Measurements from ENCODE around the gene ITGA7.
A peak's percentile ranks its signal among the peaks of the same experiment; 100 is the strongest.

The ITGA7 gene

GRCh38 chr12:55717011-55718007, 9.6 kb upstream of the ITGA7 start:
- Histone ChIP-seq H3K27me3 (ENCODE audit: control insufficient read depth, insufficient read depth, low read length) (peaks cover 9% of the 10 kb centered on the region), H3K4me3 (ENCODE audit: low read depth, low read length) (peak overlapping the region; percentile 91), H3K4me1 (ENCODE audit: control insufficient read depth, insufficient read depth, low read length) (peaks cover 24% of the 10 kb centered on the region), H3K36me3 (ENCODE audit: control insufficient read depth, insufficient read depth, low read length) (0 out of 2 replicates have a peak, but pooled peaks cover 8% of the 10 kb centered on the region), H3K27ac (ENCODE audit: low read depth, low read length) (no peak overlapping the region), H3K9ac (ENCODE audit: low read length) (peak overlapping the region; percentile 73), H3K9me3 (ENCODE audit: control insufficient read depth, insufficient read depth, low read depth, low read length) (no peaks in the 10 kb centered on the region)

GRCh38 chr12:55716582-55716957, 8.9 kb upstream of the ITGA7 start:
- Histone ChIP-seq H3K9ac (ENCODE audit: low read length) (peak overlapping the region; percentile 73), H3K4me1 (ENCODE audit: control insufficient read depth, insufficient read depth, low read length) (peaks cover 24% of the 10 kb centered on the region), H3K27me3 (ENCODE audit: control insufficient read depth, insufficient read depth, low read length) (peaks cover 16% of the 10 kb centered on the region), H3K36me3 (ENCODE audit: control insufficient read depth, insufficient read depth, low read length) (0 out of 2 replicates have a peak, but pooled peaks cover 8% of the 10 kb centered on the region), H3K9me3 (ENCODE audit: control insufficient read depth, insufficient read depth, low read depth, low read length) (no peaks in the 10 kb centered on the region), H3K4me3 (ENCODE audit: low read depth, low read length) (peak overlapping the region; percentile 91), H3K27ac (ENCODE audit: low read depth, low read length) (no peak overlapping the region)

- Histone ChIP-seq H3K36me3 (ENCODE audit: control insufficient read depth, insufficient read depth, low read length) (0 out of 2 replicates have a peak, but pooled peaks cover 8% of the 10 kb centered on the region), H3K9me3 (ENCODE audit: control insufficient read depth, insufficient read depth, low read depth, low read length) (no peaks in the 10 kb centered on the region), H3K27ac (ENCODE audit: low read depth, low read length) (peak within 1 kb of the TSS; percentile 42; the same call in 1 of the 2 replicates), H3K27me3 (ENCODE audit: control insufficient read depth, insufficient read depth, low read length) (peaks cover 16% of the 10 kb centered on the region), H3K9ac (ENCODE audit: low read length) (peak within 1 kb of the TSS; percentile 83), H3K4me3 (ENCODE audit: low read depth, low read length) (peak within 1 kb of the TSS; percentile 91), H3K4me1 (ENCODE audit: control insufficient read depth, insufficient read depth, low read length) (peaks cover 24% of the 10 kb centered on the region)
These were observed 8.3 kb upstream of the ITGA7 start, which contains the start of gene BLOC1S1 for GRCh38 chr12:55715833-55716581. TSS of gene BLOC1S1 (plus strand) at chr12:55716046. CDS start at chr12:55716052, 6 bp downstream.

GRCh38 chr12:55715169-55715764, 7.6 kb upstream of the ITGA7 start:
- Histone ChIP-seq H3K36me3 (ENCODE audit: control insufficient read depth, insufficient read depth, low read length) (0 out of 2 replicates have a peak, but pooled peaks cover 5% of the 10 kb centered on the region), H3K27ac (ENCODE audit: low read depth, low read length) (no peak overlapping the region), H3K9ac (ENCODE audit: low read length) (peak overlapping the region; percentile 1), H3K9me3 (ENCODE audit: control insufficient read depth, insufficient read depth, low read depth, low read length) (no peaks in the 10 kb centered on the region), H3K27me3 (ENCODE audit: control insufficient read depth, insufficient read depth, low read length) (peaks cover 16% of the 10 kb centered on the region), H3K4me3 (ENCODE audit: low read depth, low read length) (peak overlapping the region; percentile 91), H3K4me1 (ENCODE audit: control insufficient read depth, insufficient read depth, low read length) (peaks cover 24% of the 10 kb centered on the region)

GRCh38 chr12:55713721-55714120, 6.0 kb upstream of the ITGA7 start:
- Histone ChIP-seq H3K27me3 (ENCODE audit: control insufficient read depth, insufficient read depth, low read length) (peaks cover 28% of the 10 kb centered on the region), H3K4me1 (ENCODE audit: control insufficient read depth, insufficient read depth, low read length) (peaks cover 28% of the 10 kb centered on the region), H3K4me3 (ENCODE audit: low read depth, low read length) (no peak overlapping the region), H3K9ac (ENCODE audit: low read length) (no peak overlapping the region), H3K9me3 (ENCODE audit: control insufficient read depth, insufficient read depth, low read depth, low read length) (no peaks in the 10 kb centered on the region), H3K36me3 (ENCODE audit: control insufficient read depth, insufficient read depth, low read length) (no peaks in the 10 kb centered on the region), H3K27ac (ENCODE audit: low read depth, low read length) (no peak overlapping the region)

- Histone ChIP-seq H3K4me1 (ENCODE audit: control insufficient read depth, insufficient read depth, low read length) (peaks cover 23% of the 10 kb centered on the region), H3K36me3 (ENCODE audit: control insufficient read depth, insufficient read depth, low read length) (no peaks in the 10 kb centered on the region), H3K27ac (ENCODE audit: low read depth, low read length) (no peak overlapping the region), H3K4me3 (ENCODE audit: low read depth, low read length) (no peak overlapping the region), H3K27me3 (ENCODE audit: control insufficient read depth, insufficient read depth, low read length) (peaks cover 30% of the 10 kb centered on the region), H3K9ac (ENCODE audit: low read length) (no peak overlapping the region), H3K9me3 (ENCODE audit: control insufficient read depth, insufficient read depth, low read depth, low read length) (no peaks in the 10 kb centered on the region)
These were observed 5.2 kb upstream of the ITGA7 start for GRCh38 chr12:55712700-55713415.

GRCh38 chr12:55711786-55712553, 4.3 kb upstream of the ITGA7 start:
- peaks cover 14% of the 10 kb centered on the region for H3K4me1 ChIP-seq (ENCODE audit: control insufficient read depth, insufficient read depth, low read length)
- H3K4me3 ChIP-seq (ENCODE audit: low read depth, low read length), result no peak overlapping the region
- peaks cover 33% of the 10 kb centered on the region for H3K27me3 ChIP-seq (ENCODE audit: control insufficient read depth, insufficient read depth, low read length)
- no peaks in the 10 kb centered on the region for H3K36me3 ChIP-seq (ENCODE audit: control insufficient read depth, insufficient read depth, low read length)
- no peak overlapping the region for H3K27ac ChIP-seq (ENCODE audit: low read depth, low read length)
- no peak overlapping the region for H3K9ac ChIP-seq (ENCODE audit: low read length)
- H3K9me3 ChIP-seq (ENCODE audit: control insufficient read depth, insufficient read depth, low read depth, low read length), result no peaks in the 10 kb centered on the region

- Histone ChIP-seq H3K4me3 (ENCODE audit: low read depth, low read length) (peak overlapping the region; percentile 92), H3K27me3 (ENCODE audit: control insufficient read depth, insufficient read depth, low read length) (peaks cover 38% of the 10 kb centered on the region), H3K27ac (ENCODE audit: low read depth, low read length) (no peak overlapping the region), H3K9ac (ENCODE audit: low read length) (no peak overlapping the region), H3K9me3 (ENCODE audit: control insufficient read depth, insufficient read depth, low read depth, low read length) (no peaks in the 10 kb centered on the region), H3K4me1 (ENCODE audit: control insufficient read depth, insufficient read depth, low read length) (peaks cover 22% of the 10 kb centered on the region), H3K36me3 (ENCODE audit: control insufficient read depth, insufficient read depth, low read length) (no peaks in the 10 kb centered on the region)
These were observed 1.1 kb upstream of the ITGA7 start for GRCh38 chr12:55708695-55709233.

GRCh38 chr12:55707219-55707671, 459 bp downstream of the ITGA7 start:
- Histone ChIP-seq H3K4me3 (ENCODE audit: low read depth, low read length) (peak overlapping the region; percentile 92), H3K4me1 (ENCODE audit: control insufficient read depth, insufficient read depth, low read length) (peaks cover 22% of the 10 kb centered on the region), H3K27ac (ENCODE audit: low read depth, low read length) (no peak overlapping the region), H3K9me3 (ENCODE audit: control insufficient read depth, insufficient read depth, low read depth, low read length) (no peaks in the 10 kb centered on the region), H3K9ac (ENCODE audit: low read length) (peak overlapping the region; percentile 77), H3K27me3 (ENCODE audit: control insufficient read depth, insufficient read depth, low read length) (peaks cover 28% of the 10 kb centered on the region), H3K36me3 (ENCODE audit: control insufficient read depth, insufficient read depth, low read length) (no peaks in the 10 kb centered on the region; the same call in 1 of the 2 replicates)
